ENCODE measurements around the gene RIPK1. TPM values are rescaled to one million over a fixed set of nuclear protein-coding genes. Genes with fewer than 3 reads are reported as not detected.
A peak's percentile ranks its signal among the peaks of the same experiment; 100 is the strongest.

The RIPK1 gene
- total RNA-seq, 1 experiment from 2014 or later: 19.1 TPM

GRCh38 chr6:3157131-3157933 lies 89.0 kb downstream of the RIPK1 start, which contains the start of gene TUBB2A:
Gene TUBB2A (minus strand): TSS chr6:3157544. CDS start chr6:3157463, 81 bp downstream.
- DNase-seq (ENCODE audit: low read depth, low spot score): peak; percentile 35
- Histone ChIP-seq H3K27ac (ENCODE audit: low read depth, low read length) (peak within 1 kb of the TSS; percentile 68; the same call in 1 of the 2 replicates), H3K4me1 (ENCODE audit: control insufficient read depth in 1 of 2, insufficient read depth in 2 of 2, low read length in 2 of 2) (peaks cover 7 to 46% of the 10 kb centered on the region in 2 experiments; a peak in 3 of 4 replicates), H3K4me2 (ENCODE audit: low read length) (peak within 1 kb of the TSS; percentile 98), H2AFZ (ENCODE audit: low read depth, low read length, poor library complexity, severe bottlenecking) (no peak within 1 kb of the TSS), H3K36me3 (ENCODE audit: control insufficient read depth in 1 of 2, insufficient read depth in 2 of 2, low read length in 2 of 2) (peaks cover 7 to 9% of the 10 kb centered on the region in 2 experiments; a peak in 3 of 4 replicates), H3K9ac (ENCODE audit: low read length) (peak within 1 kb of the TSS; percentile 92), H3K4me3 (replicated peaks in 1 of 2; ENCODE audit: low read depth in 1 of 2, low read length in 2 of 2) (peak within 1 kb of the TSS; percentile 68 to 87), H3K9me2 (ENCODE audit: insufficient read depth) (no peaks in the 10 kb centered on the region), H3K27me3 (ENCODE audit: insufficient read depth, low read length) (no peaks in the 10 kb centered on the region), H3K79me2 (ENCODE audit: insufficient read depth, low read length) (peaks cover 7% of the 10 kb centered on the region), H4K20me1 (ENCODE audit: insufficient read depth) (no peaks in the 10 kb centered on the region), H3K9me3 (ENCODE audit: control insufficient read depth in 1 of 2, insufficient read depth in 1 of 2, low read depth in 1 of 2, low read length in 2 of 2) (no peaks in the 10 kb centered on the region)
- intact Hi-C loops (cut with micrococcal nuclease): loop anchor here (2.0 kb wide), 2 partner anchors 51 to 93 kb away; no protein-coding TSS in a partner anchor
- POLR2A ChIA-PET: interaction anchor here (0.6 to 1.7 kb wide), 11 partner anchors 8 to 225 kb away, joined by 3 to 14 read pairs (median 4); no protein-coding TSS in a partner anchor
- no TSS peak for BruUV-seq (replicated peaks)
- CTCF ChIA-PET: interaction anchor here (0.6 to 0.7 kb wide), 2 partner anchors 31 to 94 kb away, joined by 3 read pairs; no protein-coding TSS in a partner anchor
- peak; percentile 77 for ATAC-seq
- RAD21 ChIA-PET (ENCODE audit: low non-redundant PET in 1 of 2, low total read pairs in 2 of 2, uncharacterized antibody in 2 of 2, unreplicated experiment in 2 of 2): no interaction called here
- no peak for TF ChIP-seq ZNF274 (IDR thresholded peaks at IDR 0.05; ENCODE audit: low read depth, low read length)
- no peak for TF ChIP-seq EZH2phosphoT487 (IDR thresholded peaks at IDR 0.05; ENCODE audit: borderline replicate concordance)
- TF ChIP-seq REST (IDR thresholded peaks at IDR 0.05; ENCODE audit: low read depth): no peak
- peak; percentile 82 for TF ChIP-seq SP1 (IDR thresholded peaks at IDR 0.05; ENCODE audit: low read depth)
- peak; percentile 96 for TF ChIP-seq SIN3A (IDR thresholded peaks at IDR 0.05; ENCODE audit: low read depth)
- TF ChIP-seq ATF3 (IDR thresholded peaks at IDR 0.05): no peak
- TF ChIP-seq POLR2AphosphoS5 (IDR thresholded peaks at IDR 0.05; ENCODE audit: low read depth, low read length): peak; percentile 99
- TF ChIP-seq SRF (IDR thresholded peaks at IDR 0.05; ENCODE audit: low read depth): no peak
- peak; percentile 60 for TF ChIP-seq ZBTB33 (IDR thresholded peaks at IDR 0.05; ENCODE audit: extremely low read depth, insufficient replicate concordance, low read length)
- TF ChIP-seq CEBPB (IDR thresholded peaks at IDR 0.05; ENCODE audit: low read depth): no peak
- peak; percentile 12 for TF ChIP-seq TCF7L2 (IDR thresholded peaks at IDR 0.05; ENCODE audit: borderline replicate concordance, extremely low read depth, insufficient read depth, insufficient read length)
- TF ChIP-seq RAD21 (IDR thresholded peaks at IDR 0.05; ENCODE audit: low read depth): peak; percentile 39; the same call in 1 of the 2 replicates
- TF ChIP-seq ELF1 (IDR thresholded peaks at IDR 0.05; ENCODE audit: borderline replicate concordance, low read depth): no peak
- peak; percentile 98 for TF ChIP-seq EGR1 (IDR thresholded peaks at IDR 0.05; ENCODE audit: low read depth)
- TF ChIP-seq EZH2 (IDR thresholded peaks at IDR 0.05): no peak
- TF ChIP-seq ZFX (IDR thresholded peaks at IDR 0.05): peak; percentile 78
- TF ChIP-seq CBX3 (IDR thresholded peaks at IDR 0.05; ENCODE audit: low read depth): no peak
- TF ChIP-seq CTCF (IDR thresholded peaks at IDR 0.05 in 2 of 3, conservative IDR thresholded peaks at IDR 0.05 in 1 of 3; ENCODE audit: borderline replicate concordance in 1 of 3, insufficient read depth in 1 of 3, low read depth in 2 of 3, low read length in 2 of 3): peak; percentile 41 to 55 (median 49)
- 0 out of 2 replicates have a peak, but pooled peaks have one; percentile 31 for TF ChIP-seq JUND (IDR thresholded peaks at IDR 0.05)

All from HCT116 (cell line).